GM18502 (cell line): ENCODE data around the gene HS3ST4.

Experiments
- ATAC-seq: cut with Tn5 transposase; IDR thresholded peaks from one replicate; pipeline ENCODE4 v1.9.1; 2021; ENCODE audit warnings: mild to moderate bottlenecking; ENCODE audit not compliant: unreplicated experiment, poor library complexity

HS3ST4 gene

GRCh38 chr16:26155221-26155620 lies 463.5 kb downstream of the HS3ST4 start:
- no peak for ATAC-seq

- ATAC-seq, result no peak
Measured at GRCh38 chr16:26157319-26157718, 465.6 kb downstream of the HS3ST4 start.

- no peak for ATAC-seq
Measured at GRCh38 chr16:26158142-26158759, 466.5 kb downstream of the HS3ST4 start.

- ATAC-seq, result no peak
Measured at GRCh38 chr16:26161461-26162180, 469.9 kb downstream of the HS3ST4 start.

DNA sequence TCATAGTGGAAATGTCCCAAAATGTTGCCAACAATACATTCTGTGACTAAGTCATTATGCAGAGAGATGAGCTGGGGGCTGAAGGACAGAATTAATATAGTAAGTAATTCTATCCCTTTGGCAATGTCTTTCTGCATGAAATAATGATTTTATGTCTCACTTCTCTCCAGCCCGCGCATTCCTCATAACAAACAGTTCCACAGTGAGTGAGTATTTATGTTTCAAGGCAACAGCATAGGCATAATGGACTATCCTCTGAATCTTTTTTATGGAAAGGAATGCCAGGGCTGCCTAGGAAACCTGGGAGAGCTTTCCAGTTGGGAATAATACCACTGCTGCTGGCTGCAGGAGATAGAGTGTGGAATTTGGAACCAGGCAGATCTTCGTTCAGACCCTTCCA lies 477.7 kb downstream of the HS3ST4 start:
- no peak for ATAC-seq

DNA sequence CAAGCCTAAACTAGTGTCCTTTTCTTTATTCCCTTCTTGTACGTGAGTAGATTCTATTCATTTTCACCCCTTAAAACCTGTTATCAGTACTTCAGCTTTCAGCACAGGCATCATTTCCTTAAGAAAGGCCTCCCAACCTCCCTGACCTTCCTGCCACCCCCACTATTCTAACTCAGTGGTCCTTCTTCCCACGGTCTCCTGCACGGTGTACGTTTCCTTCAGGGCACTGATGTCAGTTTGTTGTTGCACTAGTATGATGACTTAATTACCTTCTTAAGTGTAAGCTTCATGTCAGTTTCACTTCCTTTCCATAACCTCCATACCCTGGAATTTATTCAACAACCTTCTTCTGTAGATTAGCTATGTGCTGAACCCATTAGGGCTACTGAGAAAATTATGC lies 484.2 kb downstream of the HS3ST4 start:
- no peak for ATAC-seq

DNA sequence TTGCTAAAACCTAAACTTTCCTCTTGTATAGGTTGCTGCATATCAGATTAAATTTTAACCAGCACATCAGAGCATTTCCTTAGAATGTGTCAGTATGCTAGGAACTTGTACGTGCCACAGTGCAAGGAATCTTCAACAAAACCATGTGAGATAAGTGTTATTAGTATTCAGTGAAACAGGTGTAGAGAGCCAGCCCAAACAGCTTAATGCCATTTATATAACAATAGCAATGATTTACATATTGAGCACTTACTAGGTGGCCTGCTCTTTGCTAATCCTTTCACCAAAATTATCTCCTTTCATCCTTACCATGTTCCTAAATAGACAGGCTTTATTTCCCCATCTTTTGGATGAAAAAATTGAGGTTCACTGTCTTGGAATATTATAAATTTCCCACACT lies 485.7 kb downstream of the HS3ST4 start:
- no peak for ATAC-seq

GRCh38 chr16:26178298-26178697 lies 486.5 kb downstream of the HS3ST4 start:
- no peak for ATAC-seq

DNA sequence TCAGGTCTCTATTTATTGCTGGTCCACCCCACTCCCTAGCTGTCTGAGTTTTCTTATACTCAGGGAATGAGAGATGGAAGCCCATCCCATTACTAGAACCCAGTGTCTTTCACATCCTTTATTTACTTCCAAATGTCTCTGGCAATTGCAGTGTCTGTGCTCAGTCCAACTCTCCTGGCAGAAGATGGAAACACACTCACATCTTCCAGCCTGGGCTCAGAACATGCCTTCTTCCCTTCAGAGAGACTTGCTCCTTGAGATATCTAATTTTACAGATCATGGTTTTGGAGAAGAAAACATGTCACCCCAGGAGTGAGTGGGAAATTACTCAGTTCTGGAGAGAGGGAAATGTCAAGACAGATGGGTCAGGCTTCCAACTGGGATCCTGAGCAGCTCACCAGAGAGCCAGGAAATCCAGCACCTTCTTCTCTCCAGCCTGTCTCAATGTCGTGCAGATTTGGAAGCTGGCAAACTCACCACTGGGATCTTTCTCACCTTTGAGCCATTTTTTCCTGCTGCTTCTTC lies 494.4 kb downstream of the HS3ST4 start:
- no peak for ATAC-seq
